GM08714 (cell line): ENCODE results near the gene KIRREL3.

Experiments
- H3K4me3 ChIP-seq: fragments of 200-500 bp; sonication (Bioruptor generic); 2 replicates; pipeline ENCODE4 v1.5.1; 2014; ENCODE audit warnings: mild to moderate bottlenecking, low read length, inconsistent platforms
- ZNF274 ChIP-seq: IDR thresholded peaks from 2 replicates; pipeline ENCODE4 v1.6.1; 2012; ENCODE audit warnings: mild to moderate bottlenecking, low read depth, low read length

Gene KIRREL3

DNA sequence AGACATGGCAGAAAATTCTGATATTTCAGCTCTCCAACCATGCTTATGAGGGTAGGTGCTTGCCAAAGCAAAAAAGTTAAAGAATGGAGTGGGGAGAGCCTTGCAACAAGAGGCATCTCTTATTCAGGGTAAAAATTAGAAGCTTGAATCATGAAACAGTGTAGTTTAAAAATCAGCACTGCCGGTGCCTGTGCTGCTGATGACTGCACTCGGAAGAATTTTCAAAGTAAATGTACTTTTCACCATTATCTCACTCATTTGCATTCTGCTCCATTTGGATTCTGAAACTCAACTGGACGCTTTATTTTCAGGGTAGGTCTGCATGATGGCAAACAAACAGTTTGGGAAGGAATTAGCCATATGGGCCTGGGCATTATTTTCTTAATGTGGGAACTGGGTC, 126.3 kb downstream of the KIRREL3 start:
- TF ChIP-seq ZNF274, result no peak
- H3K4me3 ChIP-seq, result no peak overlapping the region

DNA sequence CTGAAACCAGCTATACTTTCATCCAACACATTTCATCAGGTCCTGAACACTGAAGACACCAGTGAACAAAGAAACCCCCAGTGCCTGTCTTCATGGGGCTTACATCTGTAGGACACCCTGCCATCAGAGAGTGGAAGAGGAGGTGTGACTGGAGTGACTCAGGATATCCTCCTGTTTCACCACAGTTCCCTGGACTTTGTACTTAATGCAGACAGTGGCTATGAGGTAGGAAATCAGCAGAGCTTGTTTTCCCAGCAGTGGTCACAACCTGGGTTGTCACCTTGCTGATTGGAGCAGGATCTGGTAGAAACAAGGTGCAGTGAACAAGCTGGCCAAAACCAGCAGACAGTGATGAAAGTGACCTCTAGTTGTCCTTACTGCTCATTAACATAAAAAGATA, 128.8 kb downstream of the KIRREL3 start:
- H3K4me3 ChIP-seq, result no peak overlapping the region
- TF ChIP-seq ZNF274, result no peak

DNA sequence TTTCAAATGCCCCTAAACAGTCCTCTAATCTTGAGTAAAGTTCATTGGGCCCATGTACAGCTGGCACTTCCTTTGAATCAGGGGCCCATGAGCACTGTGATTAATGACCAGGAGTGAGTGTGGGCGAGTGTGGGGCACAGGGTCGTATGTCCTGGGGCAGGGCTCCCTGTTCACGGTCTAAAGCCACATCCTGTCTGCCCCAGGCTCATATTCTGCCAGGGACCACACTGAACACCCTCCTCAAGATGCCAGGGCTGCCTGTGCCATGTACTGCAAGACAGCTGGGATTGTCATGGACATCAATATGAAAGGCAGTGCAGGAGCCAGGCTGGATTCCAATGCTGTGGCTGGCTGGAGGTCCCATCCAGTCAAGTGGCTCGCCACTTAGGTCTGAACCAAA, 130.5 kb downstream of the KIRREL3 start:
- H3K4me3 ChIP-seq, result no peak overlapping the region
- no peak for TF ChIP-seq ZNF274

DNA sequence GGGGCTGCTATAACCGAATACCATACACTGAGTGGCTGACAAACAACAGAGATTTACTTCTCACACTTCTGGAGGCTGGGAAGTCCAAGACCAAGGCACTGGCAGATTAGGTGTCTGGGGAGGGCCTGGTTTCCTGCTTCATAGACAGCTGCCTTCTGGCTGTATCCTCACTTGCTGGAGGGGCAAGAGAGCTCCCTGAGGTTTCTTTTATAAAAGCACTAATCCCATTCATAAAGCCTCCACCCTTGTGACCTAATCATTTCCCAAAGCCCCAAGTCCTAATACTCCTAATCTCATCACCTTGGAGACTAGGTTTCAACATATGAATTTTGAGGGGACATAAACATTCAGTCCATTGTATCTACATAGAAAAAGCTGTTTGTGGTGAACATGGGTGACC, 131.8 kb downstream of the KIRREL3 start:
- no peak for TF ChIP-seq ZNF274
- H3K4me3 ChIP-seq, result no peak overlapping the region

DNA sequence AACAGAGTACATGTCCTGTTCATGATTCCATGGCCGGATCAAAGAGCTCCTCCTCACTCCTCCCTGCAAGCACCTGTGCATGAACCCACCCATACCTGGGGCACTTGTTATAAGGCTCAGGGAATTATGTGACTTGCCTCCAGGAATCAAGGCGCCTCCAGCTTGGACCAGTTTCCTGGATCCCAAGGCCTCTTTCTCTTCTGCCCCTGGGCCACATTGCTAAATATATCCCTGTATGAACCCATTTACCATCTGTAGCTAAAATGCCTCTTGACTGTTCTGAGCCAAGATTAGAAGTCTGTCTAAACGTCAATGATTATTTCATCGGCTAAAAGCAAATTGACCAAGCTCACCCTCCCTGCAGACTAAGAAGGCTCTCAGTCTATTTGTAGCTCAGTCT, 135.6 kb downstream of the KIRREL3 start:
- TF ChIP-seq ZNF274, result no peak
- no peak overlapping the region for H3K4me3 ChIP-seq

DNA sequence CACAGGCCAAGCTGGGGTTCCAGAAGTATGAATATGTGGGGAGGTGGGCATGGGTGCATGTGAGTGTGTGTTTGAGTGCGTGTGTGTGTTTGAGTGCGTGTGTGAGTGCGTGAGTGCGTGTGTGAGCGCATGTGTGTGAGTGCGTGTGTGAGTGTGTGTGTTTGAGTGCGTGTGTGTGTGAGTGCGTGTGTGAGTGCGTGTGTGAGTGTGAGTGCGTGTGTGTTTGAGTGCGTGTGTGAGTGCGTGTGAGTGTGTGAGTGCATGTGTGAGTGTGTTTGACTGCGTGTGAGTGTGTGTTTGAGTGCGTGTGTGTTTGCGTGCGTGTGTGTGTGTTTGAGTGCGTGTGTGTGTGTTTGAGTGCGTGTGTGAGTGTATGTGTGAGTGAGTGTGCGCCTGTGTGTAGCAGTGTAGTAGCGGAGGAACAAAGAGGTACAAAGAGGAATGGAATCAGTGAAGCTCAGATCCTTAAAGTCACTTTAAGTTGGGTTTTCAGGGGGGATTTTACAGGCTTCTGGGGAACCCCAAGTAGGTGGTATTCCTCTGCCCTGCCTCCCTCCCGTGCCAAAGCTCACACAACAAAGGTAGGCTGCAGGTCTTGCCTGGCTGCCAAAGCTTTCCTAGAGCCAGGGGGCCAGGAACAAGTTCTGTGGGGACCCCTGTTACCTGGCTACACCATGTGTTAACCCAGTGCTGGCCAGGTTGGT, 137.1 kb downstream of the KIRREL3 start:
- no peak overlapping the region for H3K4me3 ChIP-seq
- TF ChIP-seq ZNF274, result no peak

DNA sequence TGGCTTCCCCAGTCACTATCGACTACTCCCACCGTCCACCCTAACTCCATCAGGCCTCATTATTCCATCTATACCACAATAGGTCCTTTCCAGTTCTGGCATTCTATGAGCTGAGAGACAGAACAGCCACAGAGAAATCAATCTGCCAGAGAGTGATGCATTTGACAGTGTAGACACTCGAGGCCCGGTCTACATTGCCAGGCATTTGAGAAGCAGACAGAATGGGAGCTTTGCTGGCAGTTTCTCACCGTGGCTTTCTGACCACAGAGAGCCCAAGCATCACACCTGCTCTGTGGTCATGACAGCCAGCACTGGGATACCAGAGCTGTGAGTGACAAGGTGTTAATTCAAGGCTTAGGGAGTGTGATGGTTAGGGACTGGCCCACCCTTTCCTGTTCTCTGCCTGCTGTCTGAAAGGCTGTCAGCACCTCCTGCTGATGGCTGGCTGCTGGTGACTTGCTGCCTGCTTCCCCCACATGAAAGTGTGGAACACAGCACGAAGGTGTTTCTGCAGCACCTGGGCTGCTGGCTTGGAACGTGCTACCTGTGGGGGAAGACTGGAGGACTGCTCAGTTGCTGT, 137.8 kb downstream of the KIRREL3 start:
- no peak overlapping the region for H3K4me3 ChIP-seq
- TF ChIP-seq ZNF274, result no peak

DNA sequence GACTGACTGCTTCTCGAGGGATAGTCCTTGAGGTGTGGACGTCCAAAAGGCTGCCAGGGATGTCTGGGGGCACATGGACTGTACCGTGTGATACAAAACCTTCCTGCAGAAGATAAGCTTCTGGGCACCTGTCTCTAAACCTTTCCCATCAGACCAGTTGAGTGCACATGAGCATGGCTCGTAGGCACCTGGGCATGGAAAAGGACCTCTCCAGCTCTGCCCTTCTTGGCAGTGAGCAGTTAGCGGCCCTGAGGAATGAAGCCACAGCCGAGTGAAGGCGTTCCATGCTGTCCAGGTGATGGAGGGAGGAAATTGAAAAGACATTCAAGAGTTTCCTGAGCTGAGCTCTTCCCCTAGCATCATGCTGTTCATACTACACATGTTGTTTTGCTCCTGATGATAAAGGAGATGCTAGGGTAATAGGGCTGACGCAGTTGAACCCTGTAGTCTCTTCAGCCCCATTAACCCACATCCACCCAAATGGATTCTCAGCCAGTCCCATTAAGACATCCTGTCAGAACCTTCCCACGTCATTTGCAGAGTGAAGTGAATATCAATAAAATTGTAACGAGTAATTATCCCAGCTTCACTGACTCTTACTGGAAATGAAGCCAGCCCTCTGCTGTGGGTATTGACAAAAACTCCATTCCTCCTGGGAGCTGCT, 138.6 kb downstream of the KIRREL3 start:
- no peak overlapping the region for H3K4me3 ChIP-seq
- no peak for TF ChIP-seq ZNF274

DNA sequence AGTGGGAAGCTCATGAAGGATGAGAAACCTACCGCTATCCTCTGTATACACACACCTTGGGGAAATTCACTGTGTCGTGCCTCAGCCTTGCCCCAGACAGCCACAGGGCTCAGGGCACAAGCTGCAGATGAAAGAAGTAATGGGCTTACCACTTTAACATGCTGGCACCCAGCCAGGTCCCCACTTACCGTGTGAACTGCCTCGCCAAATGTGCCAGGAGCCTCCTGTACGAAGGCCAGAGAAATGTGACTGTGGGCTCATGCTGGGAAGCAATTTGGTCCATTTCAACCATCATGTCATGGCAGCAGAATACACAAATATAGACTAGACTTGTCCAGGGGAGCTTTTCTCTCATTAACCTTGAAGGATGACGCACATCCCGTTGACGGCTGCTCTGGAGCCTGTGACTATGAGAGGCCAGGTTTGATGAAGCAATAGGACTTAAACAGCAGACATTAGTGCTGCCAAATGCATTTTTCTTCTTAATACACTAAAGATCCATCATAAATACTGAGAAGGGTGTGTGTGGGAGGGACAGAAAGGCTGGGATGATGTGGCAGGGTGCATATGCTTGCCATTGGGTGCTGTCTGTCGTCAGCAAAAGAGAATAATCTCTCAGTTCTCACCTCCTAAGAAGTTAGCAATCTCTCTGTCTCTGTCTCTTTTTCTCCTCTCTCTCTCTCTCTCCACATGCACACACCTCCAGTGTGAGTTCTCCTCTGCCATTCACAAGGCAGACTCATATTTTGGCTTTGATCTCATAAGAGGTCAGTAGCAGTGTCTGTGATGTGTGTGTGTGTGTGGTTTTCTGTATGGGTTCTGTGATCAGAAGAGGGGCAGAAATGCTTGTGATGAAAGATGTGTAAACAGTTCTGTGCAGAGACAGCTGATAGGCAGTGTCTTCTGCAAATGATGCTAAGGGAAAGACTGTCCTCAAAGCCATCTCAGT, 142.4 kb downstream of the KIRREL3 start:
- no peak overlapping the region for H3K4me3 ChIP-seq
- TF ChIP-seq ZNF274, result no peak

DNA sequence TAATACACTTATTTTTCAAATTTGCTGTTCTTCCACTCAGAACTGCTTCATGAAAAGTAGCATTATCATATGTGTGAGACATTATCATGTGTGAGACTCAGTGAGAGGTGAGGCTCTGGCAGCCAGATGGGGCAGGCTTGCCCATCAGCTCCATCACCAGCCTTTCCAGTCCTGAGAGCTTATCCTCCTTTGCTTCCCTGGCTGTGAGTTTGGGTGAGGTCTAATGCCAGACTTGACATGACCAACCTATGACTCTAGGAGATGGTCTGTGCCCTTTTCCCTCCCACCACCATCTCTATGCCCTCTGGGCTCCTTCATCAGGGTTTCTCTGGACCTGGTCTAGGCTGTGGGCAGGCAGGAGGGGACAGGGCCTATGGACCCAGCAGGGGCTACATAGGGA, 145.0 kb downstream of the KIRREL3 start:
- TF ChIP-seq ZNF274, result no peak
- no peak overlapping the region for H3K4me3 ChIP-seq

DNA sequence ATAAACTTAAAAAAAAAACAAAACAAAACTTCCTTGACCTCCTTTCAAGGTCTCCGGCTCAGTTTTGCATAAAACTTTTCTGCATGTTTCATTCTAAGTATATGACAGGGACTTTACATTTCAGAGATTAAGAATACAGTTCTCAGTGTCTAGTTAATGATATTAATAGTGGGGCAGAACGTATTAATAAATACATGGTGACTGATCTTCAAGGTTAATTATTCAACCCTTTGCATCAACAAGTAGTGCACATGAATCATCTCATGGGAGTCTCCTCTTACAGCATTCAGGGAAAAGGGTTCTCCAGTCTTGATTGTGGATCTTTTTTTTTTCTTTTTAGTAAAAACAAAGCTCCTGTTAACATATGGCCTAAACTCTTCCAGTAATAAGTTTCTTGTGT, 146.8 kb downstream of the KIRREL3 start:
- TF ChIP-seq ZNF274, result no peak
- H3K4me3 ChIP-seq, result no peak overlapping the region

DNA sequence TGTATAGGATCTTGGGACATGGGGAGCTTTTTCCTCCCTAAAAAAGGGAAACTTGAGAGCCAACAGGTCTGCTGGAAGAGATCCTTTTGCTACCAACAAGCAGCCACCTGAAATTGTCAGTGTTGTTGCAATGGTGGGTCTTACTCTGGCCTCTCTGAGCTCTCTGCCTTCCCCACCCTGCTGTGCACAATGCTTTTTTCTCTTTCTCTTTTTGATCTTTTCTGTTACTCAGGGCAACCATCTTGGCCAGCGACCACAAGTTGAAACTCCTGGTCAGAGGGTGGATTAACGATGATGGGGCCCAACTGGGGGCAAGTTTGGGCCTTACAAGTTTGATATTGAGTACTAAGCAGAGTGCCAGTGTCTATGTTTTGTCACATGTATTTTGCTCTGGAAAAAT, 155.8 kb downstream of the KIRREL3 start:
- H3K4me3 ChIP-seq, result no peak overlapping the region
- no peak for TF ChIP-seq ZNF274

DNA sequence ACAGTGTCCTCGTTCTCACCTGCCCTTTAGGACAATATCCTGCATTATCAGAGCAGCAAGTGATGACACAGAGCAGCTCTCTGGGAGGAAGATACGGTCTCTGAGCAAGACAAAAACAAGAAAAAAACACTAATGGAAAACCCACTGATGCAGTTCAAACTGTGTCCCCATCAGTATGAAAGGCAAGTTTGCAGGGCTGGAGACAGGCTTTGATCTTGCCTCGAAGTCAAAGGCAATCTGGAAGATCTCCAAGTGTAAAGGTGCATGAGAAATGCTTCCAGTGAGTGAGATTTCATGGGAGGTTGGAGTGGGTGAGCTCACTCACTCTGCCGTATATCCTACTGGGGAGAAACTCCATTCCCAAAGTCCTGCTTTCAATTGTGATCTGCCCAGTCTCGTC, 157.5 kb downstream of the KIRREL3 start:
- no peak for TF ChIP-seq ZNF274

DNA sequence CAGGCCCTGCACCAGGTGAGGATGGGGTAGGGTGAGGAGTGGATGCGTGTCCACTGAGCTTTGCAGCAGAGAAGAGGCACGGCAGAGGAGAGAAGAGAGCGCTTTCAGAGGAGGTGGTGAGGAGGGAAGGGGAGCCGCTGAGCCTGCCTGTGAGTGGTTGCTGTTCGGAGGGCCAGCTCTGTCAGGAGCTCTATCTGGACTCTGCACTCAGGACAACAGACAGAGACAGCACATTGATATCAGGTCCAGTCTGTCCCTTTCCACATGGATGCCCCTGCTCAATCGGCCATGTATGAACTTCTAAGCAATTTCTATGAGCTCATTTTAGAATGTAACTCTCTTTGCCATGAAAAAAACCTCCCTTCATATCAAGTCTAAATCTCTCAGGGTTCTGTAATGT, 158.6 kb downstream of the KIRREL3 start:
- TF ChIP-seq ZNF274, result no peak
- H3K4me3 ChIP-seq, result no peak overlapping the region

More for the DNA sequence above, 157.5 kb downstream of the KIRREL3 start:
- H3K4me3 ChIP-seq, result no peak overlapping the region

DNA sequence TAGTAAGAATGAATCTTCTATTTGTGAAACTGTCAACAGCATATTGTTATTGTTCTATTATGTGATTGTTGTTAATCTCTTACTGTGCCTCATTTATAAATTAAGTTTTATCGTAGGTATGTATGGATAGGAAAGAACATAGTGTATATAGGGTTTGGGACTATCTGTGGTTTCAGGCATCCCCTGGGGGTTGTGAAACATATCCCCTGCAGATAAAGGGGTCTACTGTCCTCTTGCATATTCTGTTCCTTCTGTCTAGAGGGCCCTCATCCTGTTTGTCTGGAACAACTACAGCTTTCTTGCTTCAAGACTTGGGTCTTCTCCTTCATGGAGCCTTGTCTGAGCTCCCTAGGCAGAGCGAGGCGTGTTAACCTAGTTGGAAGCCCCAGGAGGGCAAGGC, 159.6 kb downstream of the KIRREL3 start:
- no peak for TF ChIP-seq ZNF274
- H3K4me3 ChIP-seq, result no peak overlapping the region
